Uterus (tissue), 4 donors: ENCODE measurements around the gene TLCD4. TPM values are rescaled to one million over a fixed set of nuclear protein-coding genes. Genes with fewer than 3 reads are reported as not detected.

Source experiments
- DNase-seq, 2 donors: peaks; one replicate each; pipeline ENCODE4 v3.0.0-alpha.2; 2019 to 2020
- H3K27ac ChIP-seq, 2 donors: fragments of 200-600 bp; sonication (generic); 1 replicate in 1 of 2; 2 replicates in 1 of 2; pipeline ENCODE4 v1.5.1; 2016 to 2018
- H3K27me3 ChIP-seq, 2 donors: fragments of 200-600 bp; sonication (generic); one replicate each; pipeline ENCODE4 v1.5.1; 2018 to 2019; ENCODE audit warnings: control low read depth in 1 of 2
- H3K36me3 ChIP-seq, 2 donors: fragments of 200-600 bp; sonication (generic); one replicate each; pipeline ENCODE4 v1.5.1; 2019; ENCODE audit warnings: control low read depth in 1 of 2
- H3K4me1 ChIP-seq, 2 donors: fragments of 200-600 bp; sonication (generic); one replicate each; pipeline ENCODE4 v1.5.1; 2018 to 2019; ENCODE audit warnings: control low read depth in 1 of 2
- H3K4me3 ChIP-seq, 2 donors: fragments of 200-600 bp; sonication (generic); 1 replicate in 1 of 2; 2 replicates in 1 of 2; pipeline ENCODE4 v1.5.1; 2018 to 2019; ENCODE audit warnings: mild to moderate bottlenecking in 1 of 2
- H3K9me3 ChIP-seq, 2 donors: fragments of 200-600 bp; sonication (generic); one replicate each; pipeline ENCODE4 v1.5.1; 2019; ENCODE audit warnings: control low read depth in 1 of 2
- POLR2A ChIP-seq, 2 donors: fragments of 450-650 bp; IDR thresholded peaks; one replicate each; pipeline ENCODE4 v1.6.1; 2016; ENCODE audit warnings: antibody characterized with exemption in 2 of 2, mild to moderate bottlenecking in 1 of 2, moderate library complexity in 1 of 2
- intact Hi-C: fragments of 100-400 bp; cut with DNase I; formaldehyde crosslinking; loops from one replicate; pipeline ENCODE4 v1.15.1; 2023; ENCODE audit warnings: low total_unique reads
- total RNA-seq, 4 donors: library from RNA; depleted of rRNA in 3 of 4; stranded (reverse); fragments of >200 nt in 3 of 4; gene quantifications; one replicate each; pipeline versions ENCODE4 v1.1.0 to v1.2.4, GENCODE V29; 2014 to 2023
- TF ChIP-seq, protein P1 (sequence below), 4 experiments: fragments of 200-600 bp in 2 of 4; fragments of 450-650 bp in 2 of 4; sonication (generic) in 2 of 4; IDR thresholded peaks; one replicate each; pipeline ENCODE4 v1.5.1; 2016 to 2019; ENCODE audit warnings: antibody characterized with exemption in 4 of 4, mild to moderate bottlenecking in 2 of 4, moderate library complexity in 1 of 4
- donor health status: DM: yes; HTN: yes; CAD: no.

The TLCD4 gene
- total RNA-seq, 4 donors from 2014 or later, result 2.0 to 42.6 (median 13.1) TPM

DNA sequence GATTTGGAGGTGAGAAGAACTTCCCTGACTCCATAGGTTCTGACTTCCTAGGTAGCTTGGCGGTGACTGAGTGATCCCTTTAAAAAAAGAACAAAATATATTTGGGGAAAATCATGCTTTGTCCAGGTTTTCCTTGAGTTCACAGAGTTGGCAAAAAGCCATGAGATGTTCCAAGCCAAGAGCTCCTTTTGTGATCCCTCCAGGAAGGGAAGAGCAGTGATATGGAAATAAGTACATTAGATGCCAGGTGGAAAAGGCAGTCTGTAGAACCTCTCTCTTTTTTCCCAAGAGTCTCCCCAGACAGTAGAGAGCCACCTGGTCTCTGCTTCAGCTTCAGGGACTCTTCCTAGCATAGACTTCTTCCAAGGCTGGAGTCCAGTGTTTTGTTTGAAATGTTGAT, 10.2 kb downstream of the TLCD4 start:
- Histone ChIP-seq H3K36me3 (no peaks in the 10 kb centered on the region), H3K4me1 (no peaks in the 10 kb centered on the region), H3K9me3 (no peaks in the 10 kb centered on the region), H3K27ac (no peak overlapping the region), H3K4me3 (no peak overlapping the region), H3K27me3 (no peaks in the 10 kb centered on the region)
- no peak for TF ChIP-seq POLR2A (IDR thresholded peaks at IDR 0.05)
- TF ChIP-seq, protein P1, sequence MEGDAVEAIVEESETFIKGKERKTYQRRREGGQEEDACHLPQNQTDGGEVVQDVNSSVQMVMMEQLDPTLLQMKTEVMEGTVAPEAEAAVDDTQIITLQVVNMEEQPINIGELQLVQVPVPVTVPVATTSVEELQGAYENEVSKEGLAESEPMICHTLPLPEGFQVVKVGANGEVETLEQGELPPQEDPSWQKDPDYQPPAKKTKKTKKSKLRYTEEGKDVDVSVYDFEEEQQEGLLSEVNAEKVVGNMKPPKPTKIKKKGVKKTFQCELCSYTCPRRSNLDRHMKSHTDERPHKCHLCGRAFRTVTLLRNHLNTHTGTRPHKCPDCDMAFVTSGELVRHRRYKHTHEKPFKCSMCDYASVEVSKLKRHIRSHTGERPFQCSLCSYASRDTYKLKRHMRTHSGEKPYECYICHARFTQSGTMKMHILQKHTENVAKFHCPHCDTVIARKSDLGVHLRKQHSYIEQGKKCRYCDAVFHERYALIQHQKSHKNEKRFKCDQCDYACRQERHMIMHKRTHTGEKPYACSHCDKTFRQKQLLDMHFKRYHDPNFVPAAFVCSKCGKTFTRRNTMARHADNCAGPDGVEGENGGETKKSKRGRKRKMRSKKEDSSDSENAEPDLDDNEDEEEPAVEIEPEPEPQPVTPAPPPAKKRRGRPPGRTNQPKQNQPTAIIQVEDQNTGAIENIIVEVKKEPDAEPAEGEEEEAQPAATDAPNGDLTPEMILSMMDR (IDR thresholded peaks at IDR 0.05), result no peak
- intact Hi-C loops, result no loop called here
- no peak for DNase-seq

DNA sequence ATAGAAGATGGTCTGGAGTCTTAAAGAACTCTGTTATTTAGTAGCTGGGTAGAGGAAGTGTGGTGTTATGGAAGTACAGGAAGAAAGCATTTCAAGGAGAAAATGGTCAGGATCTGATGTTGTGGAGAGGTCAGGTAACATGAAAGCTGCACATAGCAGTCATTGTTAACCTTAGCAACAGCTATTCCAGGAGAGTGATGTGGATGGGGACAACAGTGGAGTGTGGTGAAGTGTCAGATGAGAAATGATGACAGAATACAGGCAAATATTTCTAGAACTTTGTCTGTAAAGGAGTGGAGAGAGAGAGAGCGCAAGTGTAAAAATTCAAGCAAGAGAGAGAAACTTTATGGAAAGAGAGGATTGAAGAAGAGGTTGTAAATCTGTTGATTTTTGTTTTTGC, 15.6 kb downstream of the TLCD4 start:
- TF ChIP-seq, protein P1 (IDR thresholded peaks at IDR 0.05), result no peak
- TF ChIP-seq POLR2A (IDR thresholded peaks at IDR 0.05), result no peak
- Histone ChIP-seq H3K36me3 (no peaks in the 10 kb centered on the region), H3K27ac (no peak overlapping the region), H3K4me3 (no peak overlapping the region), H3K9me3 (no peaks in the 10 kb centered on the region), H3K4me1 (no peaks in the 10 kb centered on the region), H3K27me3 (no peaks in the 10 kb centered on the region)
- DNase-seq, result no peak
- intact Hi-C loops, result no loop called here

DNA sequence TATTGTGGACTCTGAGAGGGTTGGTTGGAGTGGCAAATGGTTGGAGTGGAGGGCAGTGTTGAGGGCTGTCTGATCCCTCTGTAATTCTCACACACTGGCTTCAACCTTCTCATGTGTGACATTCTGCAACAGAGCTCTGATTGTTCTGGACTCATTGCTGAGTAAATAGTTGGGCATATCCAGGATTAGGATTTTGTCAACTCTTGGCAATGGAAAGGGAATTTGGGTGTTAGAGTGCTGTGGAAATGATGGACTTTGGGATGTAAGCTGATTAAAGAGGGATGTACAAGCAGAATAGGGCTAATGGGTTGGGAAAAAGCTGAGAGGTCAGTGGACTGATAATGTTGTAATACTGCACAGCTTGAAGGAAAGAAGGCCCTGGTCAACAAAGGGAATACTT, 16.5 kb downstream of the TLCD4 start:
- Histone ChIP-seq H3K27me3 (no peaks in the 10 kb centered on the region), H3K27ac (no peak overlapping the region), H3K36me3 (no peaks in the 10 kb centered on the region), H3K9me3 (no peaks in the 10 kb centered on the region), H3K4me1 (no peaks in the 10 kb centered on the region), H3K4me3 (no peak overlapping the region)
- TF ChIP-seq, protein P1 (IDR thresholded peaks at IDR 0.05), result no peak
- TF ChIP-seq POLR2A (IDR thresholded peaks at IDR 0.05), result no peak
- intact Hi-C loops, result no loop called here
- DNase-seq, result no peak

- intact Hi-C loops, result no loop called here
- Histone ChIP-seq H3K9me3 (no peaks in the 10 kb centered on the region), H3K4me1 (no peaks in the 10 kb centered on the region), H3K36me3 (no peaks in the 10 kb centered on the region), H3K27me3 (no peaks in the 10 kb centered on the region), H3K4me3 (no peak overlapping the region), H3K27ac (no peak overlapping the region)
- no peak for TF ChIP-seq POLR2A (IDR thresholded peaks at IDR 0.05)
- TF ChIP-seq, protein P1 (IDR thresholded peaks at IDR 0.05), result no peak
- no peak for DNase-seq
These were observed 21.1 kb downstream of the TLCD4 start for GRCh38 chr1:95138223-95138622.

DNA sequence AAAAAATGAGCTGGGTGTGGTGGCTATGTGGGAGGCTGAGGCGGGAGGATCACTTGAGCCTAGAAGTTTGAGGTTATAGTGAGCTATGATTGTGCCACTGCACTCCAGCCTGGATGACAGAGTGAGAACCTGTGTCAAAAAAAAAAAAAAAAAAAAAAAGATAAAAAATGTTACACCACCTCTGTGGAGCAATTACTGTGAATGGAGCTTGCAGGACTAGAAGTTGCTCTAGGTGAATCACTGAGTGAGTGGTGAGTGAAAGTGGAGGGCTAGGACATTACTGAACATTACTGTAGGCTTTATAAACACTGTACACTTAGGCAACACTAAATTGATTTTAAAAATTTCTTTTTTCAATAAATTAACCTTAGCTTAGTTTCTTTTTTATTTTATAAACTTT, 21.9 kb downstream of the TLCD4 start:
- no peak for DNase-seq
- H3K27me3 ChIP-seq, result no peaks in the 10 kb centered on the region
- intact Hi-C loops, result no loop called here
- no peak overlapping the region for H3K4me3 ChIP-seq
- no peaks in the 10 kb centered on the region for H3K9me3 ChIP-seq
- H3K36me3 ChIP-seq, result no peaks in the 10 kb centered on the region
- H3K27ac ChIP-seq, result no peak overlapping the region
- no peaks in the 10 kb centered on the region for H3K4me1 ChIP-seq
- no peak for TF ChIP-seq POLR2A (IDR thresholded peaks at IDR 0.05)
- TF ChIP-seq, protein P1 (IDR thresholded peaks at IDR 0.05), result no peak
